Heart left ventricle (tissue), 16 donors: ENCODE results near the gene MAPKAPK3. TPM values are rescaled to one million over a fixed set of nuclear protein-coding genes. Genes with fewer than 3 reads are reported as not detected.
"Not testable (repeated sequence)": the region's sequence is repeated elsewhere in the genome, so short reads cannot be mapped to it uniquely, and the experiment has no call there.

Experiments
- ATAC-seq, 4 donors: fragments of 200-7000 bp; cut with Tn5 transposase; one replicate each; pipeline ENCODE4 v1.9.1; 2020 to 2022; ENCODE audit warnings: moderate library complexity in 4 of 4, mild to moderate bottlenecking in 3 of 4, moderate number of reproducible peaks in 1 of 4
- DNase-seq, 5 donors: peaks; one replicate each; pipeline ENCODE4 v3.0.0-alpha.2; 2020
- H3K27ac ChIP-seq, 12 donors: fragments of 200-600 bp; sonication (generic) in 4 of 12; one replicate each; pipeline versions ENCODE4 v1.5.0 to v1.8.0; 2016 to 2022; ENCODE audit warnings: mild to moderate bottlenecking in 2 of 12
- H3K27me3 ChIP-seq, 9 donors: fragments of 200-600 bp; sonication (generic) in 2 of 9; one replicate each; pipeline versions ENCODE4 v1.5.1 to v1.8.0; 2016 to 2022; ENCODE audit warnings: mild to moderate bottlenecking in 3 of 9
- H3K36me3 ChIP-seq, 9 donors: fragments of 200-600 bp; sonication (generic) in 2 of 9; one replicate each; pipeline versions ENCODE4 v1.5.0 to v1.8.0; 2018 to 2022; ENCODE audit warnings: mild to moderate bottlenecking in 2 of 9
- H3K4me1 ChIP-seq, 12 donors: fragments of 200-600 bp; sonication (generic) in 4 of 12; one replicate each; pipeline versions ENCODE4 v1.5.0 to v1.8.0; 2016 to 2022; ENCODE audit warnings: mild to moderate bottlenecking in 3 of 12
- H3K4me3 ChIP-seq, 12 donors: fragments of 200-600 bp; sonication (generic) in 4 of 12; one replicate each; pipeline versions ENCODE4 v1.5.0 to v1.8.0; 2017 to 2022; ENCODE audit warnings: mild to moderate bottlenecking in 9 of 12, moderate library complexity in 4 of 12
- H3K9me3 ChIP-seq, 12 donors: fragments of 200-600 bp; sonication (generic) in 4 of 12; one replicate each; pipeline versions ENCODE4 v1.5.0 to v1.8.0; 2016 to 2022; ENCODE audit warnings: mild to moderate bottlenecking in 1 of 12
- CTCF ChIP-seq, 12 donors: fragments of 200-600 bp; sonication (generic) in 4 of 12; IDR thresholded peaks; one replicate each; pipeline versions ENCODE4 v1.5.0 to v1.8.0; 2018 to 2022; ENCODE audit warnings: antibody characterized with exemption in 12 of 12, mild to moderate bottlenecking in 5 of 12
- POLR2A ChIP-seq, 2 donors: fragments of 450-650 bp; IDR thresholded peaks; one replicate each; pipeline ENCODE4 v1.6.1; 2017; ENCODE audit warnings: antibody characterized with exemption in 2 of 2, mild to moderate bottlenecking in 2 of 2, moderate library complexity in 2 of 2
- WGBS, 4 donors: extraction: QIAGEN DNeasy Blood & Tissue Kit in 2 of 4; methylation state at CpG; one replicate each; pipeline versions ENCODE4 v1.1.5 to v1.1.7; 2013 to 2018; 5-methylcytosine and 5-hydroxymethylcytosine counted together
- intact Hi-C, 10 donors: fragments of 100-400 bp; cut with DNase I; formaldehyde crosslinking; loops; one replicate each; pipeline versions ENCODE4 v1.11.1 to v1.14.2; 2022
- polyA plus RNA-seq, 2 donors: library from polyadenylated mRNA; stranded (reverse); fragments of 200-250 nt; gene quantifications; one replicate each; pipeline ENCODE4 v1.2.3, GENCODE V29; 2013
- total RNA-seq, 9 donors: library from RNA; depleted of rRNA in 2 of 9; stranded (reverse); fragments of >200 nt in 2 of 9; fragmentation: NEBNext Ultra II Directional in 3 of 9; extraction: Animal tissue kit (Norgen Biotek cat#: 25700) in 3 of 9; gene quantifications; one replicate each; pipeline versions ENCODE4 v1.1.0 to v1.2.4, GENCODE V29; 2016 to 2023
- donor health status: ischemic (EF 13 %, LVEDD 7.1; RV severe dilation, severe dysfunction).
- donor health status: healthy with polysubstance abuse.
- donor health status: DM: no; HTN: yes; CAD: no.
- donor health status: DM: no; HTN: no; CAD: no.
- donor health status: ischemic (EF 25% LVEDD 6.9; RV normal size, moderate dysfunction).
- donor health status: ischemic (EF 25% LVEDD 5.7; RV mildly dilated, moderate dysfunction).
- donor health status: healthy.
- donor health status: DM: yes; HTN: yes; CAD: no.
- donor health status: ischemic (EF 35%, LVEDD 5.7; RV mildly dilated, moderate dysfunction).
- donor health status: nonischemic (EF 11% LVEDD 7.7; RV severe dilation, severe dysfunction).
- donor health status: DM: yes; HTN: yes; CAD: no.
- donor health status: PGD.
- donor health status: ischemic (EF 29% LVEDD 5.4; RV normal size, mild dysfunction).
- donor health status: nonischemic (EF 23%, LVEDD 6.1; RV moderate dilation, normal function).

Gene MAPKAPK3
- total and polyA plus RNA-seq, 11 donors, result 226 to 398 (median 287) TPM

GRCh38 chr3:50687916-50688315 is 71.0 kb downstream of the MAPKAPK3 start:
- Histone ChIP-seq H3K36me3 (no peaks in the 10 kb centered on the region), H3K9me3 (no peaks in the 10 kb centered on the region), H3K27ac (peak overlapping the region in 7 of 12 donors; percentile 5 to 65 (median 47)), H3K4me3 (no peak overlapping the region), H3K4me1 (peaks cover 0 to 8% (median 0%) of the 10 kb centered on the region in 12 donors), H3K27me3 (peaks cover 0 to 8% (median 0%) of the 10 kb centered on the region in 9 donors)
- no peak for DNase-seq
- 65 to 81% (median 71%) methylated on average over 2 of the region's 2 CpGs for WGBS, 4 donors
- no peak for TF ChIP-seq CTCF (IDR thresholded peaks at IDR 0.05)
- TF ChIP-seq POLR2A (IDR thresholded peaks at IDR 0.05), result no peak
- intact Hi-C loops, result loop anchor here in 1 of 10 donors (5.0 kb wide), 1 partner anchor 51 kb away; no protein-coding TSS in a partner anchor
- ATAC-seq, result peak in 3 of 4 donors; percentile 25 to 36 (median 36)

- not testable (repeated sequence) for H3K27ac ChIP-seq, H3K27me3 ChIP-seq, ATAC-seq, DNase-seq, H3K4me3 ChIP-seq, H3K9me3 ChIP-seq, H3K36me3 ChIP-seq, H3K4me1 ChIP-seq
- intact Hi-C loops, result loop anchor here in 1 of 10 donors (5.0 kb wide), 1 partner anchor 51 kb away; no protein-coding TSS in a partner anchor
- 87 to 92% (median 89%) methylated on average over 4 of the region's 4 CpGs for WGBS, 4 donors
Measured at GRCh38 chr3:50688602-50689001, 71.7 kb downstream of the MAPKAPK3 start.

GRCh38 chr3:50689558-50689957 is 72.6 kb downstream of the MAPKAPK3 start:
- DNase-seq, result no peak
- no peak overlapping the region for H3K27ac ChIP-seq
- peaks cover 0 to 8% (median 0%) of the 10 kb centered on the region in 12 donors for H3K4me1 ChIP-seq
- no peak for ATAC-seq
- intact Hi-C loops, result loop anchor here in 1 of 10 donors (5.0 kb wide), 1 partner anchor 52 kb away; no protein-coding TSS in a partner anchor
- no peak overlapping the region for H3K4me3 ChIP-seq
- TF ChIP-seq POLR2A (IDR thresholded peaks at IDR 0.05) (no peak), CTCF (IDR thresholded peaks at IDR 0.05) (no peak)
- H3K9me3 ChIP-seq, result no peaks in the 10 kb centered on the region
- H3K27me3 ChIP-seq, result peaks cover 0 to 4% (median 0%) of the 10 kb centered on the region in 9 donors
- 43 to 58% (median 44%) methylated on average over 5 to 6 of the region's 6 CpGs for WGBS, 4 donors
- H3K36me3 ChIP-seq, result no peaks in the 10 kb centered on the region

- intact Hi-C loops, result no loop called here
- H3K4me3 ChIP-seq, result no peak overlapping the region
- WGBS, 4 donors, result 67 to 85% (median 76%) methylated on average over 2 of the region's 2 CpGs
- no peaks in the 10 kb centered on the region for H3K4me1 ChIP-seq
- ATAC-seq (no peak), DNase-seq (no peak)
- H3K27me3 ChIP-seq, result no peaks in the 10 kb centered on the region
- no peak for TF ChIP-seq POLR2A (IDR thresholded peaks at IDR 0.05)
- TF ChIP-seq CTCF (IDR thresholded peaks at IDR 0.05), result no peak
- peaks cover 0 to 12% (median 0%) of the 10 kb centered on the region in 12 donors for H3K9me3 ChIP-seq
- H3K36me3 ChIP-seq, result no peaks in the 10 kb centered on the region
- H3K27ac ChIP-seq, result no peak overlapping the region
Measured at GRCh38 chr3:50695031-50695430, 78.1 kb downstream of the MAPKAPK3 start.

- DNase-seq, result no peak
- Histone ChIP-seq H3K27ac (no peak overlapping the region), H3K4me1 (no peaks in the 10 kb centered on the region), H3K36me3 (no peaks in the 10 kb centered on the region), H3K27me3 (no peaks in the 10 kb centered on the region), H3K4me3 (no peak overlapping the region), H3K9me3 (peaks cover 0 to 12% (median 0%) of the 10 kb centered on the region in 12 donors)
- 82 to 90% (median 84%) methylated on average over 3 of the region's 3 CpGs for WGBS, 4 donors
- intact Hi-C loops, result no loop called here
- TF ChIP-seq CTCF (IDR thresholded peaks at IDR 0.05) (no peak), POLR2A (IDR thresholded peaks at IDR 0.05) (no peak)
- ATAC-seq, result no peak
Measured at GRCh38 chr3:50696276-50696675, 79.3 kb downstream of the MAPKAPK3 start.
